Measurements from ENCODE around the gene ZNF12. TPM values are rescaled to one million over a fixed set of nuclear protein-coding genes. Genes with fewer than 3 reads are reported as not detected.

The ZNF12 gene
- total and polyA plus RNA-seq, 2 donors (not counting 1 experiment from before 2014, with no cell fraction given), result 6.3 to 41.3 TPM

GRCh38 chr7:6650086-6650485 is 56.7 kb downstream of the ZNF12 start:
- ATAC-seq (ENCODE audit: low read depth), result no peak
- H4K20me1 ChIP-seq (ENCODE audit: control insufficient read depth, insufficient read depth, low read length, poor library complexity, severe bottlenecking), result peaks cover 52% of the 10 kb centered on the region
- TF ChIP-seq CTCF (IDR thresholded peaks at IDR 0.05) (no peak), EZH2 (IDR thresholded peaks at IDR 0.05; ENCODE audit: borderline replicate concordance, insufficient read depth, low read depth, low read length, poor library complexity, severe bottlenecking) (no peak)
- CTCF ChIA-PET, result no interaction called here
- no peak overlapping the region for H3K9ac ChIP-seq (ENCODE audit: low read length)
- peaks cover 15% of the 10 kb centered on the region for H3K79me2 ChIP-seq (ENCODE audit: control insufficient read depth, insufficient read depth, low read length)
- Mint-ChIP-seq H3K9me3 (ENCODE audit: insufficient read depth) (no peaks in the 10 kb centered on the region), H3K4me3 (no peak overlapping the region), H3K27me3 (no peaks in the 10 kb centered on the region), H3K27ac (no peak overlapping the region), H3K4me1 (no peaks in the 10 kb centered on the region)
- POLR2A ChIA-PET, result interaction anchor here (1.3 kb wide), 1 partner anchor 10 kb away, joined by 3 read pairs; no protein-coding TSS in a partner anchor
- H3K4me3 ChIP-seq (ENCODE audit: control extremely low read depth in 1 of 5, extremely low read depth in 1 of 5, insufficient read depth in 1 of 5, low read depth in 2 of 5, low read length in 4 of 5), result no peak overlapping the region
- intact Hi-C loops (cut with micrococcal nuclease), result no loop called here
- peaks cover 0 to 24% (median 0%) of the 10 kb centered on the region in 3 donors for H3K9me3 ChIP-seq (ENCODE audit: control extremely low read depth in 1 of 3, control insufficient read depth in 2 of 3, insufficient read depth in 1 of 3, low read length in 2 of 3)
- no peaks in the 10 kb centered on the region for H3K27me3 ChIP-seq (replicated peaks in 1 of 4; ENCODE audit: control extremely low read depth in 1 of 4, control insufficient read depth in 3 of 4, insufficient read depth in 4 of 4, low read length in 3 of 4)
- over 99% methylated on average over 10 of the region's 10 CpGs for WGBS (ENCODE audit: insufficient coverage)
- H3K4me1 ChIP-seq (ENCODE audit: control insufficient read depth in 2 of 2, insufficient read depth in 2 of 2, low read length in 2 of 2), result no peaks in the 10 kb centered on the region
- no peak overlapping the region for H3K4me2 ChIP-seq (replicated peaks; ENCODE audit: low read depth, low read length, poor library complexity, severe bottlenecking)
- no peak overlapping the region for H3K27ac ChIP-seq (ENCODE audit: low read length in 2 of 2)
- peaks cover 0 to 55% of the 10 kb centered on the region in 2 experiments for H3K36me3 ChIP-seq (replicated peaks in 1 of 2; ENCODE audit: control extremely low read depth in 1 of 2, control insufficient read depth in 1 of 2, extremely low read depth in 1 of 2, insufficient read depth in 2 of 2, low read length in 1 of 2)
- no peak overlapping the region for H2AFZ ChIP-seq (ENCODE audit: insufficient read depth, low read depth, low read length, poor library complexity, severe bottlenecking)
- no peak for DNase-seq

- TF ChIP-seq CTCF (IDR thresholded peaks at IDR 0.05) (no peak), EZH2 (IDR thresholded peaks at IDR 0.05; ENCODE audit: borderline replicate concordance, insufficient read depth, low read depth, low read length, poor library complexity, severe bottlenecking) (no peak)
- Histone ChIP-seq H3K27ac (ENCODE audit: low read length in 2 of 2) (no peak overlapping the region), H3K4me2 (replicated peaks; ENCODE audit: low read depth, low read length, poor library complexity, severe bottlenecking) (no peak overlapping the region), H3K36me3 (replicated peaks in 1 of 2; ENCODE audit: control extremely low read depth in 1 of 2, control insufficient read depth in 1 of 2, extremely low read depth in 1 of 2, insufficient read depth in 2 of 2, low read length in 1 of 2) (peaks cover 0 to 57% of the 10 kb centered on the region in 2 experiments), H4K20me1 (ENCODE audit: control insufficient read depth, insufficient read depth, low read length, poor library complexity, severe bottlenecking) (peaks cover 46% of the 10 kb centered on the region), H2AFZ (ENCODE audit: insufficient read depth, low read depth, low read length, poor library complexity, severe bottlenecking) (no peak overlapping the region), H3K4me1 (ENCODE audit: control insufficient read depth in 2 of 2, insufficient read depth in 2 of 2, low read length in 2 of 2) (no peaks in the 10 kb centered on the region), H3K27me3 (replicated peaks in 1 of 4; ENCODE audit: control extremely low read depth in 1 of 4, control insufficient read depth in 3 of 4, insufficient read depth in 4 of 4, low read length in 3 of 4) (no peaks in the 10 kb centered on the region), H3K4me3 (ENCODE audit: control extremely low read depth in 1 of 5, extremely low read depth in 1 of 5, insufficient read depth in 1 of 5, low read depth in 2 of 5, low read length in 4 of 5) (no peak overlapping the region), H3K9ac (ENCODE audit: low read length) (no peak overlapping the region), H3K9me3 (ENCODE audit: control extremely low read depth in 1 of 3, control insufficient read depth in 2 of 3, insufficient read depth in 1 of 3, low read length in 2 of 3) (peaks cover 0 to 24% (median 0%) of the 10 kb centered on the region in 3 donors), H3K79me2 (ENCODE audit: control insufficient read depth, insufficient read depth, low read length) (peaks cover 11% of the 10 kb centered on the region)
- Mint-ChIP-seq H3K27me3 (no peaks in the 10 kb centered on the region), H3K4me1 (no peaks in the 10 kb centered on the region), H3K27ac (no peak overlapping the region), H3K4me3 (no peak overlapping the region), H3K9me3 (ENCODE audit: insufficient read depth) (no peaks in the 10 kb centered on the region)
- WGBS (ENCODE audit: insufficient coverage), result 88% methylated on average over 12 of the region's 13 CpGs
- intact Hi-C loops (cut with micrococcal nuclease), result no loop called here
- ATAC-seq (ENCODE audit: low read depth) (no peak), DNase-seq (no peak)
- CTCF ChIA-PET, result no interaction called here
- POLR2A ChIA-PET, result interaction anchor here (1.3 kb wide), 1 partner anchor 11 kb away, joined by 3 read pairs; no protein-coding TSS in a partner anchor
Measured at GRCh38 chr7:6649241-6649961, 57.3 kb downstream of the ZNF12 start.

Data from B cell (primary cell).